Fibroblast of skin of scalp (primary cell): ENCODE measurements around the gene VIPR1. TPM values are rescaled to one million over a fixed set of nuclear protein-coding genes. Genes with fewer than 3 reads are reported as not detected.

Source experiments
- DNase-seq: peaks from one replicate; pipeline ENCODE4 v3.0.0-alpha.2; 2013
- polyA plus RNA-seq, 2 experiments: library from polyadenylated mRNA; unstranded; fragments of 120-200 nt; gene quantifications; one replicate each; pipeline ENCODE4 v1.2.1, GENCODE V29; 2013; ENCODE audit not compliant: insufficient read length in 2 of 2

VIPR1 gene
- polyA plus RNA-seq (2013, experiment 1 of 2; ENCODE audit: insufficient read length): 0.26 TPM
- 0.55 TPM for polyA plus RNA-seq (2013, experiment 2 of 2; ENCODE audit: insufficient read length)

DNA sequence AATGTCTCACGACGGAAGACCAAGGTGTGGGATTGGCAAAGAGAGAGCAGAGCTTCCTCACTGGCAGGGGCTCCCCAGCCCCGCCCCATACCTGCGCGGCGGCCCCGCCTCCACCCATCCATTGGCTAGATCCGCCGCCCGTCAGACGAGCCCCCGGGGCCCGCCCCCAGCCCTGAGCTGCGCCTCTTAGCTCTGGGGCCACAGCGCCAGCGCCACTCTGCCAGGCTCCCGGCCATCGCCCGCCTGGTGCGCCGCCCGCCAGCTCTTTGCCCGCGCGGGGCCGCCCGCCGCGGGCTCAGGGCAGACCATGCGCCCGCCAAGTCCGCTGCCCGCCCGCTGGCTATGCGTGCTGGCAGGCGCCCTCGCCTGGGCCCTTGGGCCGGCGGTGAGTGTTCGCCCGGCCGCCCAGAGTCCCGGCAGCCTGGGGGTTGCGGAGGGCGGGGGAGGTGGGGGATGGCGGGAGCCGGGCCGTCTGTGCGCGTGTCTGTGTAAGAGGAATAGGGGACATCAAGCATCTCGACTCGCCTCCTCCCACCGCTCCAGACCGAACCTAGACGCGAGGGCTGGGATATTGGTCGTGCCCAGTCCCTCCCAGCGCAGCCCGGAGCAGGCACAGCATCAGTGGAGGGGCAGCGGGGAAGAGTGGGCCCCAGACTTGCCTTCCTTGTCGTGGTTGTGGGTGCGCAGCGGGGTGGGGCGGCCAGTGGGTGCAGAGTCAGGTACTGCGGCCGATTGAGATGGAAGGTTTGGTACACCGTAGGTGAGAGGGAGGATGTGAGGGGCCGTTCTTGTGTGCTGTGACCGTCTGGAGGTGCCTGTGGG is at the start of gene VIPR1:
Gene VIPR1, plus strand, starts transcription at position 215 of the 822 bp plus-strand sequence. Its CDS starts 93 bp downstream, at position 308.
- peak; percentile 45 for DNase-seq

- no peak for DNase-seq
These were observed 46.2 kb upstream of the VIPR1 start for GRCh38 chr3:42456211-42456610.

DNA sequence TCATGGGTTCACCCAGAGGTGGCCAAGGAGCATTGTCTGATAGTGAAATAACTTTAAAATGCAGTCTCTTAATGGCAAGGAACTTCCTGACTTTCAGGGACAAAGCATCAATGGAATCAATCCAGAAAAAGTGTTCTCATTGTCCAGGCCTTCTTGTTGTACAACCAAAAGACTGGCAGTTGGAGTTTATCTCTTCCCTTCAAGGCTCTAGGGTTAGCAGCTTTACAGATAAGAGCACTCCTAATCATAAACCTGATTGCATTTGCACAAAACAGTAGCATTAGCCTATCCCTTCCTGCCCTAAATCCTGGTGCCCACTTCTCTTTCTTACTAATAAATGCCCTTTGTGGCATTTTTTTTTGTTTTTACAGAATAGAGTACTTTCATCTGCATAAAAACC is 43.3 kb upstream of the VIPR1 start:
- DNase-seq: no peak

- no peak for DNase-seq
These were observed 40.7 kb upstream of the VIPR1 start for GRCh38 chr3:42461762-42462161.

- no peak for DNase-seq
These were observed 39.4 kb upstream of the VIPR1 start for GRCh38 chr3:42463093-42463492.

GRCh38 chr3:42468111-42468510 is 34.3 kb upstream of the VIPR1 start:
- no peak for DNase-seq

DNA sequence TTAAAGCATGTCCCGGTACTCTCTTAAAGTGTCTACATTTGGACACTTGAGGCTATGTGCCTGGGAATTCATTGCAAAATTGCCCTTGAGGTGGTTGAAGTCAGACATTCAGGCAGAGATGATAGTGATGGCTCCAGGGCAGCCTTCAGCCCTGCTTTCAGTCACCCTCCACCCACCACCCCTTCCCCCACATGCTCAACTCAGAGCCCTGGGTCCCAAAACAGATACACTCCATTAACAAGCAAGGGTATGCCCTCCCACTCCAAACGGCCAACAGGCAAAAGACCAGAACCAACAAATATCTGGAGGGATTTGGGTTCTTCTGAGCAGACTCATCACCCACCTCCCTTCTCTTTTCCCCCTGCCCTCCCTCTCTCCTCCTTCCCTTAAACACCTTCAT is 29.9 kb upstream of the VIPR1 start:
- no peak for DNase-seq

DNA sequence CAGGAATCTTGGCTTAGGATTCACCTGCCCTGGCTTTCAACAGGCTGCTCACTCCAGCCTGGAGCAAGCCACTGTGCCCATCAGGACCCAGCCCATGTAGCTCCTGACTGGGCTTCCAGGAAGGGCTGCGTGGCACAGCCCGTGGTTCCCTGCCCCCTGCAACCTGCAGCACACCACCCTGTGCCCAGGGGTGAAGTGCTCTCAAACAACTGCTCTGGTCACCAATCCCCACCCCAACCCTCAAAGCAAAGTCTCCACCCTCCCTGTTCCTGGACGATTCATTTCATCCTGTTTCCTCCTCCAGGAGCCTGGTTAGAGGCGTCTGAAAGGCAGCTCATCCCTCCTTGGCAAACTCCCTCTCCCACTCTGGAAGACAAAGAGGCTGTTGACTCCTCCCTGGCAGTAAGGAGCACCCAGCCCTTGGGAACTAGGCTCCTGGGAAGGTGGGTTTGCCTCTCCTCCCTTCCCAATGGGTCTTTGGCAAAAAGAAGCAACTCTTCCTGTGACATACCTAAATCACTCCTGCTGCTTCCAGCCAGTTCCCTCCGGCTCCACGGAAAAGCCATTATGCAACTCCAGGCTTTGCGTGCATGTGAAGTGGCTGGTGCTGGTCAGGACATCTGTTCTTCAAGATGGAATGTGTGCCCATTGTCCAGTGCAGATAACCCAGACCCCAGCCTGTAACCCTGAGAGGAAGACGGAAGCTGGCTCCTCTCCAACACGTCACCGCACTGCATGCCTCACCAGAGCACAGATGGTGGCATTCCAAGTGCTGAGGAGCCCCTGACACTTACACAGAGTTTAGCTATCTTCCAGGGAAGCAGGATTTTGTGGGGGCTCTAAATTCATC is 29.1 kb upstream of the VIPR1 start:
- DNase-seq: peak; percentile 37

DNA sequence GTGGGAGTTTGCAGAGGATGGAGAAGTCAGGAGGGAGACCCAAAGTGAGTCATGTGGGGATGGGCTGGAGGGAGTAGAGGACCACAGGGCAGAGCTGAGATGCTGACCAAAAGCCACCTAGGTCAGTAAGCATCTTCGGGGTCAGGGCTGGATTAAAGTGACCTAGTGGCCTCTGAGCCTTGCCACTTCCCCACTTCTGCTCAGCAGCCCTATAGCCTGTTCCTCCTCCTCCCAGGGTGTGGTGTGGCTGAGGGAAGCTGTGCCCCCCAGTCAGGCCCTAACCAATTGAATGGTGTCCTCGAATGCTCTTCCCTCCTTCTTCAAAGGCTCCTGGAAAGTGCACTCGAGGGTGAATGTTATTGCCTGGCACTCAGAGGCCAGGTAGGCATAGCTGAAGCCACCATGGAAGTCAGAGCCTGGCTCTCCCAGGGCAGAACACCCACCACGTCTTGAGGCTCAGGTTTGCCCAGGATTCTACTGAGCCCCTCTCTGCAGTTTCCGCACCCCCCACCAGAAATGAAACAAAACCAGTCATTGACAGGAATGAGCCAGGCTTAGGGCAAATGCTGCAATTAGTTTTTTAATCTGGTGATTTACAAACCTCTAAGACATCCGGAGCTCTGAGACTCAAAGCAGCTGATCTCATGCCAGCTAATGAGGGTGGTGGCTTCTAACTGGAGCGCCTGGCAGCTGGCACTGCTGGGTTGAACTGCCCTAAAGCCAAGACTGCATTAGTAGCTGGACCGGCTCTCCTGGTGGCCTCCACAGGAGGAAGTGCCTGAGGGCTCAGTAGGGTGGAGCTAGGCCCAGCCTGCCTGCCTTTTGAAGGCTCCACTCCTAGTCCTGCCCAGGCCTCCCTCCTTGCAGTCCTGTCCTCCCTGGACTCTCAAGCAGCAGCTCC is 26.0 kb upstream of the VIPR1 start:
- DNase-seq: no peak

DNA sequence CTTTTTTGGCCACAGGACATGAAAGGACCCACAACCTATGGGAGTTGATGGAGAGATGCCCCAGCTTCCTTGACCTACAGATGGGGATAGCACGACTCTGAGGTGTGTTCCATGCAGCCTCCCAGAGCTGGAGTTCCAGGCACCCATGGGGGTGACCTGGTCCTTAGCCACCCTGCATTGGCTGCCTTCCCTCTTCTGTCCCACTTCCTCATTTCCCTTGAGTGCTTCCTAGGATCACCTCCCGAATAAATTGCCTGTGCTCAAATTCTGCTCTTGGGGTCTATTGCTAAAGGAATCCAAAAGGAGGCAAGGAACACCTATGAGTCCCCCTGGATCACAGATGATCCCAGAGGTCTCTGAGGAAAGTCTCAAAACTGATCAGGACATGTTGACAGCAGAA is 24.7 kb upstream of the VIPR1 start:
- no peak for DNase-seq

- no peak for DNase-seq
These were observed 23.6 kb upstream of the VIPR1 start for GRCh38 chr3:42478830-42479229.

DNA sequence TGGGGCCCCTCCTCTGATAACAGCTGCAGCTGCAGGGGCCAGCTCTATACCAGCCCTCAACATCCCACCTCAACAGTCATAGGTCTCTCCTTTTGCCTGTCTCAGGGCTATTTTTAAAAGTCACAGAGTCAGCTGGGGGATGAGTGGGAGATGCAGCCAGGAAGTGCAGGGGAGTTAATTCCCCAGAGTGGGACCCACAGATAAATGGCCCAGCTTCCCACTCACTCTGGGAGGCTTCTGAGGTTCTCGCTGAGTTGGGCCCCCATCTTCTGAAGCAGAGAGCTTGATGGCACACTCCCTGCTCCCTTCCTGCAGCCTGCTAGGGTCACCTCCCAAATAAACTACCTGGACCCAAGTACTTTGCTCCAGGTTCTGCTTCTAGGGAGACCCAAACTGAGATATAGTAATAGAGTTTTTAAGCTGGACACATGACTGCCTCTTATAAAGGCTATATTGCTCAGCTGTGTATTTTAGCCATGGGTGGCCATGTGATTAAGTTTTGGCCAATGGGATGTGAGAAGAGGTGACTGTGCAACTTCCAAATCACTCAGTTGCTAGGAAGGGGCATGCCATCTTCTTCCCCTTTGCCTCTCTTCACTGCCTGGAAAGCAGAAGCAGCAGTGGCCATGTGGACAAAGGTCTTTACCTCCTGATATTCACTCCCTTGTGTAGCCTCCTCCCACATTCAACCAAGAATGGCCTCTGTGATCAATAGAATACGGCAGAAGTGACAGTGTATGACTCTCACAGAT is 15.5 kb upstream of the VIPR1 start:
- DNase-seq: no peak

DNA sequence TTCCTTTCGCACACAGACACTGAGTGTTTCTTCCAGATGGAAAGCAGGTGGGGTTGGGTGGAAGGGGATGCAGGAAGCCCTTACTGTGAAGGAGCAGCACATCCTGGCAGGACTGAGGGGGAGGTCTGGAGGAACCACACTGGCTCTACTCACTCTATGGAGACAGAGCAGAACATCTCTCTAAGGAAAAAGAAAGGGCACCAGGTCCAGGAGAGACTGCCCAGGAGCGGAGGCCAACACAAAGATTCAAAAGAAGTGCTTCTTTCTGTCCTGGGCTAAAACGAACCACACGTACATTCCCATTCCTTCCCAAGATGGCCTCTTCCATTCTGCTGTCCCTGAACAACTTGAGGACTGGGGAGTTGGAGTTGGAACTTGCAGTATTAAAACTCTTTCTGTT is 13.8 kb upstream of the VIPR1 start:
- DNase-seq: no peak

- no peak for DNase-seq
These were observed 13.1 kb upstream of the VIPR1 start for GRCh38 chr3:42489116-42489936.

DNA sequence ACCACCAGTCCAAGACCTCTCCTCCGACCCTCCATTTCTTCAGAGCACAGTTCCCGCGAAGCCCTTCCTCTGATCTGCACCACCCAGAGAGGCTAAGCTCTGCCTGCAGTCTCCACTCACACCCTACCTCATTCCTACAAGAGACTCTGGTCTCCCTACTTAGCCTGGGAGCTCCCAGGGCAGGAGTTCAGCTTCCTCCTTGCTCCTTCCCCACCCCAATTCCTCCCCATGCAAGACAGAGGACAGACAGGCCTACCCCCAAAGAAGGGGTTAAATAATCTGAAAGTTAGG is 12.6 kb upstream of the VIPR1 start:
- no peak for DNase-seq

DNA sequence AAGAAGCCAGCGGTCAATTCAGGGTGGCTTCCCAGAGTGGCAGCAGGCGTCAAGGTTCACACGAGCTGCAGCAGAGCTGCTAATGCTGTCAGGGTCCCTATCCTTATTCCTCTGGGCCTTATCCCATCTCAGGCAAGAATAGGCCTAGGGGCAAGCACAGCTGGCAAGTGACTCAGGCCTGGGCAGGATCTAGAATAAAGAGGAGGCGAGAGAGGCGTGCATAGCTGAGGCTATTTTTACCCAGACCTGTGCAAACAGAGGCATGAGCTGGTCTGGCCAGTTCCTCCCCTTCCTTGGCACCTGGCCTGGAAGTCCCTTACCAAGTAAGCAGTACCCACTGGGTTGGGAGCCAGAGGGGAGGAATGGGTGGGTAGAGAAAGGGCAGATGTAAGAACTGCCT is 12.2 kb upstream of the VIPR1 start:
- no peak for DNase-seq

GRCh38 chr3:42491881-42492507 is 10.4 kb upstream of the VIPR1 start:
- DNase-seq: no peak

- no peak for DNase-seq
These were observed 9.8 kb upstream of the VIPR1 start for GRCh38 chr3:42492508-42493080.

GRCh38 chr3:42493126-42493797 is 9.2 kb upstream of the VIPR1 start:
- no peak for DNase-seq

DNA sequence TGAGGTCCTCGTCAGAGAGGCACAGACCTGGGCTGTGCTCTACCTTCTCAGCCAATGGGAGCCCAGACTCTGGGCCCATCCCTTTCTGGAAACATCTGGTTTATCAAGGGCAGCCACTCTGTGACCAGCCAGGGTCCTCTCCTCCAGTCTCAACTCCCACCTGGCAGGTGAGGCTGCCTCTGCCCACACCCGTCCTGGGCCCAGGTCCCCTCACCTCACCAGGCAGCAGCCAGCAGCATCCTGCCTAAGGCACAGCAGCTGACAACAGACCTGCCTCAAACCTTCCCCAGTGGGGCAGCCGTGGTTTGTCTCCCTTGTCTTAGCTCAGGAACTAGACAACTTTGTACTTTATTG is 8.7 kb upstream of the VIPR1 start:
- DNase-seq: no peak
